ENCODE results near the gene DIAPH2.

DIAPH2 gene

DNA sequence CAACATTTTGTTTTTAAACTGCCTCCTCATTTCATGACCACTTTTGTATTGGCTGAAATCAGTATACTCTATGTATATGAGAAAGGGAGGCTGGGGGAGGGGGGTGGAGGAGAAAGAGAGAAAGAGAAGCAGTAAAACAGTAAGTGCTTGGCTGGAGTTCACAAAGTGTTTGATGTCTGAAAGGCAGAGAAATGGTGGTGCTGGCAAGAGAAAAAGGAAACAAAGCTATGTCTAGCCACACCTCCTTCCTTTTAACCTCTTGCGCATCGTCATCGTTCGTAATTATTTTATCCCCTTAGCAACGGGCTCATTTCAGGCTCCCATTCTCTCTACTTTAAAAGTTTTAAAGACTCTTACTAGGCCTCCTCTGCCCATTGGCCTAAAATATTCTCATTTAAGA, 224.6 kb downstream of the DIAPH2 start:
- H3K4me3 Mint-ChIP-seq: no peak overlapping the region
- H3K9me3 Mint-ChIP-seq: no peaks in the 10 kb centered on the region
- DNase-seq (ENCODE audit: low spot score in 2 of 2): no peak
- no peaks in the 10 kb centered on the region for H3K4me1 Mint-ChIP-seq
- ATAC-seq: peak; percentile 66
- H3K27ac Mint-ChIP-seq: peak overlapping the region; percentile 54
- H3K36me3 Mint-ChIP-seq: no peaks in the 10 kb centered on the region

GRCh38 chrX:96918864-96919263, 234.2 kb downstream of the DIAPH2 start:
- no peak for ATAC-seq
- H3K4me3 Mint-ChIP-seq: no peak overlapping the region
- H3K9me3 Mint-ChIP-seq: no peaks in the 10 kb centered on the region

DNA sequence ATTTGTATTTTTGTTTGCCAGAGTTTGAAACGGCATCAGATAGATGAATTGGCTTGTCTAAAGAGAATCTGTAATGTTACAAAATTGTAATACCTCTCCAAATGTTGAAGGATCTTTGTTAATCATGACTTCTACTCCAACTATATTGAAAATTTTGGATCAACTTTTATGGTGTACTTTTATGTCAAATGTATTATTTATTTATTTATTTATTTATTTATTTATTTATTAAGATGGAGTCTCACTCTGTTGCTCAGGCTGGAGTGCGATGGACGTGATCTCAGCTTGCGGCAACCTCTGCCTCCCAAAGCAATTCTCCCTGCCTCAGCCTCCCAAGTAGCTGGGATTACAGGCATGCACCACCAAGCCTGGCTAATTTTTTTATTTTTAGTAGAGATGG, 235.0 kb downstream of the DIAPH2 start:
- Mint-ChIP-seq H3K4me3 (no peak overlapping the region), H3K36me3 (no peaks in the 10 kb centered on the region), H3K27ac (no peak overlapping the region), H3K9me3 (no peaks in the 10 kb centered on the region), H3K4me1 (no peaks in the 10 kb centered on the region)
- no peak for DNase-seq (ENCODE audit: low spot score in 2 of 2)
- ATAC-seq: no peak

More at GRCh38 chrX:96918864-96919263, 234.2 kb downstream of the DIAPH2 start:
- Mint-ChIP-seq H3K4me1 (no peaks in the 10 kb centered on the region), H3K27ac (no peak overlapping the region), H3K36me3 (no peaks in the 10 kb centered on the region)
- DNase-seq (ENCODE audit: low spot score in 2 of 2): no peak

DNA sequence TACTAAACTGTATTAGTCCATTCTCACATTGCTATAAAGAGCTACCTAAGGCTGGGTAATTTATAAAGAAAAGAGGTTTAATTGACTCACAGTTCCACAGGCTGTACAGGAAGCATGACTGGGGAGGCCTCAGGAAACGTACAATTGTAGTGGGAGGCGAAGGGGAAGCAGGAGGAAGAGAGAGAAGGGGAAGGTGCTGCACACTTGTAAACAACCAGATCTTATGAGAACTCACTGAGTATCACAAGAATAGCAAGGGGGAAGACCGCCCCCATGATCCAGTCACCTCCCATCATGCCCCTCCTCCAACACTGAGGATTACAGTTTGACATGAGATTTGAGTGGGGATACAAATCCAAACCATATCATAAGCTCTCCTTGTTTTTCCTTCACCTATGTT, 239.9 kb downstream of the DIAPH2 start:
- Mint-ChIP-seq H3K9me3 (peaks cover 4% of the 10 kb centered on the region), H3K27ac (no peak overlapping the region), H3K36me3 (no peaks in the 10 kb centered on the region), H3K4me3 (no peak overlapping the region), H3K4me1 (peaks cover 7% of the 10 kb centered on the region)
- ATAC-seq: no peak
- DNase-seq (ENCODE audit: low spot score in 2 of 2): no peak

DNA sequence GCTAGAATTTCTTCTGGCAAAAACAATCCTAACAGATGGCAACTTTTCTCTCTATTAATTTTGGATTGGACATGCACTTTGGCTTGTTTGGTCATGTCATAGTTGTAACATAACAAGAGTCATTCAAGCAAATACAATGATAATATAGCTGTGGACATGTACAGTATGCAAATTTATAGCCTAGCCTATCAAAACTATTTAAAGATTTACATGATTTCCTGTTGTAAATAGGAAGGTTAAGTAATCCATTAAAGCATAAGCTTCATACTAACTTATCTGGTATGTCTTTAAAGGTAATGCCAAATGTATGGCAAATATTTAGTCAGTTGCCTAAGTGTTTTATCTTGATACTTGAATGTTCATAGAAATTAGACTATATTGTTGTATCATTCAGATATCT, 244.4 kb downstream of the DIAPH2 start:
- Mint-ChIP-seq H3K4me1 (peaks cover 7% of the 10 kb centered on the region), H3K9me3 (peaks cover 4% of the 10 kb centered on the region), H3K4me3 (no peak overlapping the region), H3K27ac (no peak overlapping the region), H3K36me3 (no peaks in the 10 kb centered on the region)
- no peak for ATAC-seq
- DNase-seq (ENCODE audit: low spot score in 2 of 2): no peak

DNA sequence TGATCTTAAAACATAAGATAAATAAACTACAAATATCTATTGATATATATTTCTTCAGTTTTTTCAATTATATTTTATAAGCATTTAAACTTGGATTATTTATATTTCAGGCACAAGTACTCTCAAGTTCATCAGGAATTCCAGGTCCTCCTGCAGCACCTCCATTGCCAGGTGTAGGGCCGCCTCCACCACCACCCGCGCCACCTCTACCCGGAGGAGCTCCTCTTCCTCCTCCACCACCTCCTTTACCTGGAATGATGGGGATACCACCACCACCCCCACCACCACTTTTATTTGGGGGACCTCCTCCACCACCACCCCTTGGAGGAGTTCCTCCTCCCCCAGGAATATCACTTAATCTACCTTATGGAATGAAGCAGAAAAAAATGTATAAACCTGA, 273.1 kb downstream of the DIAPH2 start:
- no peaks in the 10 kb centered on the region for H3K4me1 Mint-ChIP-seq
- DNase-seq (ENCODE audit: low spot score in 2 of 2): no peak
- no peak overlapping the region for H3K27ac Mint-ChIP-seq
- H3K9me3 Mint-ChIP-seq: peaks cover 7% of the 10 kb centered on the region
- ATAC-seq: no peak
- no peak overlapping the region for H3K4me3 Mint-ChIP-seq
- peaks cover 20% of the 10 kb centered on the region for H3K36me3 Mint-ChIP-seq

- Mint-ChIP-seq H3K4me3 (no peak overlapping the region), H3K4me1 (no peaks in the 10 kb centered on the region), H3K9me3 (no peaks in the 10 kb centered on the region), H3K27ac (no peak overlapping the region), H3K36me3 (no peaks in the 10 kb centered on the region)
- DNase-seq (ENCODE audit: low spot score in 2 of 2) (no peak), ATAC-seq (no peak)
Measured at GRCh38 chrX:96971812-96972211, 287.2 kb downstream of the DIAPH2 start.

GRCh38 chrX:96978906-96979305, 294.3 kb downstream of the DIAPH2 start:
- no peaks in the 10 kb centered on the region for H3K4me1 Mint-ChIP-seq
- H3K27ac Mint-ChIP-seq: no peak overlapping the region
- H3K4me3 Mint-ChIP-seq: no peak overlapping the region
- no peaks in the 10 kb centered on the region for H3K9me3 Mint-ChIP-seq
- ATAC-seq (no peak), DNase-seq (ENCODE audit: low spot score in 2 of 2) (no peak)
- no peaks in the 10 kb centered on the region for H3K36me3 Mint-ChIP-seq

DNA sequence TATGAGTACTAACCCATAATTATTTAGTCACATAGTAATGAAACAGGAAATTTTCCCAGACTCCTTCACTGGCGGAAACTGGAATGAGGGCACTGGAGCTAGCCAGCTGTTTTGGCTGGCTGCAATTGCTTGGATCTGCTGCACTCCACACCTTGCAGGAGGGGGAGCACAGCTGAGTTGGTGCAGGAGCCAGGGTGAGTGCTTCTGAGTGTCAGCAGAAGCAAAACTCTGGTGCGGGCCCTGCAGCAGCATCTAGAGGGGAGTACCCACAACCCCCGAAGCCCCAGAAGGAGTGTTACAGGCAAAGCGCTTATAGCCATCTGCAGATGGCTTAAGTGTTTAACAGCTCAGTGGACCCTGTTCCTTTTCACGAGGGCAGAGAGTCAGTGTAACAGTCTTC, 295.1 kb downstream of the DIAPH2 start:
- Mint-ChIP-seq H3K4me3 (no peak overlapping the region), H3K27ac (no peak overlapping the region), H3K4me1 (no peaks in the 10 kb centered on the region)

GRCh38 chrX:96982161-96982560, 297.5 kb downstream of the DIAPH2 start:
- Mint-ChIP-seq H3K9me3 (no peaks in the 10 kb centered on the region), H3K27ac (no peak overlapping the region), H3K4me1 (no peaks in the 10 kb centered on the region), H3K36me3 (no peaks in the 10 kb centered on the region), H3K4me3 (no peak overlapping the region)
- no peak for ATAC-seq
- no peak for DNase-seq (ENCODE audit: low spot score in 2 of 2)

More for the DNA sequence above, 295.1 kb downstream of the DIAPH2 start:
- no peak for ATAC-seq
- DNase-seq (ENCODE audit: low spot score in 2 of 2): no peak
- Mint-ChIP-seq H3K36me3 (no peaks in the 10 kb centered on the region), H3K9me3 (no peaks in the 10 kb centered on the region)

DNA sequence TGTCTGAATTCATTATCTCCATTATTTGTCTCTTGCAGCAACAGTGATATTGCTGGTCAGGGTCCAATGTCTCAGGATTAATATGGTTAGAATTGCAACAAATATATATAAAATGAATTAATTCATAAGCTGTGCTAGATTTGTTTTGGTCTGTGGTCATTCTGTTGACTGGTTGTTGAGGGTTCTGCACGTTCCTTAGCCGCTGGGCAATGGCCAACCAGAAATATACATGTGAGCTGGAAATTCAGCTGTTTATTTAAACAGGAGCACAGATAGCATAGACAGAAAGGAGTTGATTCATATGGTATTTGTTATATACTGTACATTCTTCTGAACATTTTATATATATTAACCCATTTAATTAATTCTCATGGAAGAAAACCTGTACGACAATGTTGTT, 299.9 kb downstream of the DIAPH2 start:
- ATAC-seq: no peak
- H3K27ac Mint-ChIP-seq: no peak overlapping the region
- no peaks in the 10 kb centered on the region for H3K4me1 Mint-ChIP-seq
- no peaks in the 10 kb centered on the region for H3K9me3 Mint-ChIP-seq
- no peak overlapping the region for H3K4me3 Mint-ChIP-seq
- DNase-seq (ENCODE audit: low spot score in 2 of 2): no peak
- no peaks in the 10 kb centered on the region for H3K36me3 Mint-ChIP-seq

GRCh38 chrX:96985046-96985445, 300.4 kb downstream of the DIAPH2 start:
- H3K27ac Mint-ChIP-seq: no peak overlapping the region
- no peaks in the 10 kb centered on the region for H3K4me1 Mint-ChIP-seq
- no peak overlapping the region for H3K4me3 Mint-ChIP-seq
- DNase-seq (ENCODE audit: low spot score in 2 of 2) (no peak), ATAC-seq (no peak)
- H3K9me3 Mint-ChIP-seq: no peaks in the 10 kb centered on the region
- H3K36me3 Mint-ChIP-seq: no peaks in the 10 kb centered on the region

DNA sequence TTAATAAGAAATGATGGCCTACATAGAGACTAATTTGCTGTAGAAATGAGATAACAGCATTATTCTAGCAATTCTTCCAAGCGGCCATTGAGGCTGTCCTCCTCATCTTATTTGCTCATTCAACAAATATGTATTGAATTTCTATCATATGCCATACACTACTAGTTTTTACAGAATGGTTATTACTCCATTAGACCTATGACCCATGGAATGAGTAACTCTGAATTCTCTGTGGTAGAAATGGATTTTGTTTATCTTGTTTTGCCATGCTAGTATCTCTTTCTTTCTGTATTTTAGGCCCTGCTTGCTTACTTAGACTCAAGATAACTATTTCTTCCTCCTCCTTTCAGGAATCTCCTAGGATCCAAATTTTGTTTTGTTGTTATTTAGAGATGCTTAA, 302.6 kb downstream of the DIAPH2 start:
- DNase-seq (ENCODE audit: low spot score in 2 of 2): no peak
- no peaks in the 10 kb centered on the region for H3K4me1 Mint-ChIP-seq
- no peak overlapping the region for H3K4me3 Mint-ChIP-seq
- no peaks in the 10 kb centered on the region for H3K9me3 Mint-ChIP-seq
- no peak for ATAC-seq
- H3K36me3 Mint-ChIP-seq: no peaks in the 10 kb centered on the region
- H3K27ac Mint-ChIP-seq: no peak overlapping the region

GRCh38 chrX:96989830-96990571, 305.4 kb downstream of the DIAPH2 start:
- no peak for DNase-seq (ENCODE audit: low spot score in 2 of 2)
- ATAC-seq: no peak
- H3K9me3 Mint-ChIP-seq: peaks cover 7% of the 10 kb centered on the region
- H3K4me1 Mint-ChIP-seq: no peaks in the 10 kb centered on the region
- H3K4me3 Mint-ChIP-seq: no peak overlapping the region
- H3K36me3 Mint-ChIP-seq: no peaks in the 10 kb centered on the region
- H3K27ac Mint-ChIP-seq: no peak overlapping the region

DNA sequence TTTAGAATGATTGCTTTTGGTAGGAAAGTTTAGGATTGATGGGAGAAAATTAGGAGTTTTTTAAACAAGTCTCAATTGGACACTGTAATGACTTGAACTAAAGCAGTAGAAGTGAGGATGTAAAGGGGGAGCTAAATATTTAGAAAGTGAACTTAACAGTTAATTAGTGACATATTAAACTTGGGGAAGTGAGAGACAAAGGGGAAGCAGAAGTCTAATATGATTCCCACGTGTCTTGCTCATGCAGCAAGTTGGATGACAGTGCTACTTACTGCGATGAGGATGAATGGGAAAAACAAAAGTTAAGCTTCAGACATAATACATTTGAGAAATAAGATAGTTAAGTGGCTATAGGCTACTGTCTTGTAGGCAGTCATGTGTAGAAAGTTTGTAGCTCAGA, 309.5 kb downstream of the DIAPH2 start:
- ATAC-seq (no peak), DNase-seq (ENCODE audit: low spot score in 2 of 2) (no peak)
- no peaks in the 10 kb centered on the region for H3K4me1 Mint-ChIP-seq
- H3K9me3 Mint-ChIP-seq: peaks cover 7% of the 10 kb centered on the region
- H3K4me3 Mint-ChIP-seq: no peak overlapping the region
- H3K27ac Mint-ChIP-seq: no peak overlapping the region
- H3K36me3 Mint-ChIP-seq: no peaks in the 10 kb centered on the region

- ATAC-seq (no peak), DNase-seq (ENCODE audit: low spot score in 2 of 2) (no peak)
- Mint-ChIP-seq H3K27ac (no peak overlapping the region), H3K36me3 (no peaks in the 10 kb centered on the region), H3K4me1 (peaks cover 6% of the 10 kb centered on the region), H3K9me3 (peaks cover 7% of the 10 kb centered on the region), H3K4me3 (no peak overlapping the region)
Measured at GRCh38 chrX:96997196-96997595, 312.6 kb downstream of the DIAPH2 start.
